ENCODE data around the gene REXO1.
A peak's percentile ranks its signal among the peaks of the same experiment; 100 is the strongest.

REXO1 gene

DNA sequence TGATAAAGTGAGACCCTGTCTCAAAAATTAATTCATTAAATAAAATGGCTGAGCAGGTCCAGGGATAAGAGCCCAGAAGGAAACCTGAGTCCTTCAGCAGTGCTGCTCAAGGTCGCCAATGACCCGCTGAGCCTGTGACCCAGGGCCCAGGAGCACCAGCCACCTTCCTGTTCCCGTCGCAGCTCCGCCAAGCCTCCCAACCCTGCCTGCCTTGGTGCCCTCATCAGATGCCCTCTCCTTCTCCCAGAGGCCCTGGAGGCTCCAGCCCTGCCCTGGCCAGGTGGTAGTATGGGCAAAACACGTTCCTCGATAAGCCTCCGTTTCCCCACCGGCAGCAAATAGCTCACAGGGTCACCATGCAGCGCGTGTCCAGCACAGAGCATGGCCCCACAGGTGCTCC, 2.6 kb downstream of the REXO1 start:
- in situ Hi-C loops (cut with HindIII; ENCODE audit: low pct_unique_long_range_greater_than_20kb, low sequenced_read_pairs) = no loop called here
- DNase-seq (ENCODE audit: low read depth in 1 of 2, low spot score in 1 of 2) = no peak

DNA sequence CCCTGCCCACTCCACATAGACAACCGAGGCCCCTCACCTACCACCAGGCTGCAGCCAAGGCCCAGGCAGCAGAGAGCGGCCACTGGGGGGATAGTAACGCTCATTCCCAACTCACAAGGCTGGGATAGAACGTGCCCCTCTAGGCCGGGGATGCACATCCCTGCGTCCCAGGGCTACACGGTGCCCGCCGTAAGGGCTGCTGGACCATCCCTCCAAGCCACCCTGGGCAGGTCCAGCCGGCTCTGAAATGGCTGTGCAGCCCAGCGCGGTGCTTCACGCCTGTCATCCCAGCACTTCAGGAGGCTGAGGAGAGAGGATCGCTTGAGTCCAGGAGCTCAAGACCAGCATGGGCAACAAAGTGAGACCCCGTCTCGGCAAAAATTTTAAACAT, 3.2 kb downstream of the REXO1 start:
- DNase-seq (ENCODE audit: low read depth in 1 of 2, low spot score in 1 of 2) = no peak
- no peak for TF ChIP-seq JUND (IDR thresholded peaks at IDR 0.05; ENCODE audit: low read depth)
- in situ Hi-C loops (cut with HindIII; ENCODE audit: low pct_unique_long_range_greater_than_20kb, low sequenced_read_pairs) = no loop called here

More for the DNA sequence above, 2.6 kb downstream of the REXO1 start:
- no peak for TF ChIP-seq JUND (IDR thresholded peaks at IDR 0.05; ENCODE audit: low read depth)

DNA sequence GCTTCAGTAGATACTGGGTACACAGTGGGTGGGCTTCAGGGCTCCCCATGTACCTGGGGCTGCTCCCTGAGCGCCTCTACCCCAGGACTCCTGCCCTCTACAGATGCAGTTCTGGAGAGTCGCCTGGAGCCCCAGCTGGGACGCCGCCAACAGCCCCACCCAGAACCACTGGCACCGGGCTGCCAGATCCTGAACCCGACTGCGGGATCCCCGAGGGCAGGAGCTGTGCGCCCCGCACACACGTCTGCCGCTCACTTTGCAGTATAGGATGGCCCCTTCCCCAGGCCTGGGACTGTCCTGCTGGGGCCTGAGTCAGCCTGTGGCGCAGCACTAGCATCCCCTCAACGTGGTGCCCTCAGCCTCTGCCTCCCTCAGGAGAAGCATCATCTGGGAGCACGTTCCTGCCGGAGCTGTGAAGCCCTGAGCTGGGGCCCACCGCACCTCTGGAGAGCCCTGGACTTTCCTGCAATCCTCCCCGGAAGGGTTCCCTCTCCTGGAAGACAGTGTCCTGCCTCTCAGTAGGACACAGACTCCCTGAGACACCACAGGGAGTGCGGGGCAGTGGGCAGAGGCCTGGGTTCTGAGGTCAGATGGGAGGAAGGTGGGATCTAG, 3.7 kb downstream of the REXO1 start:
- in situ Hi-C loops (cut with HindIII; ENCODE audit: low pct_unique_long_range_greater_than_20kb, low sequenced_read_pairs) = no loop called here
- TF ChIP-seq JUND (IDR thresholded peaks at IDR 0.05; ENCODE audit: low read depth) = no peak
- no peak for DNase-seq (ENCODE audit: low read depth in 1 of 2, low spot score in 1 of 2)

DNA sequence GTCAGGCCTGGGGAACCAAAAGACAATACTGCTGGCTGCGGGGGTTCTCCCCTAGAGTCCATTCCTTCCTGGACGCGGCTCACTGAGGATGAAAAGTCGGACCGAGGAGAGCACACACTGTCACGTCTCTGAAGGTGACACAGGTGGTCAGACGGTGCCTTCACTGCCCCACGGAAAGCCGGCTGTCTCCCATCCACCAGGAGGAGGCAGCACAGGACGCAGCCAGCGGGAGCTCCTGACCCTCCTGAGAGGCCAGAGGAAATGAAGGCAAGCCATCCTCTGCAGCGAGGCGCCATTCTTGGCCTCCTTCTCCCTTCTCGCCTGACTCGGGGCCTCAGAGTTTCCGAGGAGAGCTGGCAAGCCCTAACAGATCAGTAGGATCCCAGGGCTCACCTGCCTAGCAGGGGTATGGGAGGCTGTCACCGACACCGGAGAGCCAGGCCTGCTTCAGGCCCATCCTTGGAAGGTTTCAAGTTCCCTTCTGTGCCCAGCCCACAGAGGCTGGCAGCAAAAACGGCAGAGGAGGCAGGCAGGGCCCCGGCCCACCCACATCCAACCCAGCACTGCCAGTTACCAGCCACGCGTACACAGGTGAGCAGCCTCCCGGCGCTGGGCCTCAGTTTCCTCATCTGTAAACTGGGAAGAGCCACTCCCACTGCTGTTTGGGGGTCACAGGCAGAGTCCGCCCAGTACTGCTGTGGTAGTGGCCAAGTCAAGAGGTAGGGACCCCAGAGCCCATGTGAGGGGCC, 4.5 kb downstream of the REXO1 start:
- TF ChIP-seq JUND (IDR thresholded peaks at IDR 0.05; ENCODE audit: low read depth) = no peak
- in situ Hi-C loops (cut with HindIII; ENCODE audit: low pct_unique_long_range_greater_than_20kb, low sequenced_read_pairs) = no loop called here
- DNase-seq (ENCODE audit: low read depth in 1 of 2, low spot score in 1 of 2) = no peak

DNA sequence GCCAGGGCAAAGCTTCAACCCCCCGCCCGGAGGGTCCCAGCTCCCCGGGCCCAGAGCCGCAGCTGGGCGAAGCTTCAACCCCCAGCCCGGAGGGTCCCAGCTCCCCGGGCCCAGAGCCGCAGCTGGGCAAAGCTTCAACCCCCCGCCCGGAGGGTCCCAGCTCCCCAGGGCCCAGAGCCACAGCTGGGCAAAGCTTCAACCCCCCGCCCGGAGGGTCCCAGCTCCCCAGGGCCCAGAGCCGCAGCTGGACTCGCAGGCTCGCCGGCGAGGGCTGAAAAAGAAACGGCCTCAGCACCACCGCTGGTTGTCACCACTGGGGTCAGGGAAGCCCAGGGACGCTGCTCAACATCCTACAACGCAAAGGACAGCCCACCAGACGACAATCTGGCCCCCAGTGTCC, 5.2 kb downstream of the REXO1 start:
- in situ Hi-C loops (cut with HindIII; ENCODE audit: low pct_unique_long_range_greater_than_20kb, low sequenced_read_pairs) = no loop called here
- DNase-seq (ENCODE audit: low read depth in 1 of 2, low spot score in 1 of 2) = no peak
- no peak for TF ChIP-seq JUND (IDR thresholded peaks at IDR 0.05; ENCODE audit: low read depth)

DNA sequence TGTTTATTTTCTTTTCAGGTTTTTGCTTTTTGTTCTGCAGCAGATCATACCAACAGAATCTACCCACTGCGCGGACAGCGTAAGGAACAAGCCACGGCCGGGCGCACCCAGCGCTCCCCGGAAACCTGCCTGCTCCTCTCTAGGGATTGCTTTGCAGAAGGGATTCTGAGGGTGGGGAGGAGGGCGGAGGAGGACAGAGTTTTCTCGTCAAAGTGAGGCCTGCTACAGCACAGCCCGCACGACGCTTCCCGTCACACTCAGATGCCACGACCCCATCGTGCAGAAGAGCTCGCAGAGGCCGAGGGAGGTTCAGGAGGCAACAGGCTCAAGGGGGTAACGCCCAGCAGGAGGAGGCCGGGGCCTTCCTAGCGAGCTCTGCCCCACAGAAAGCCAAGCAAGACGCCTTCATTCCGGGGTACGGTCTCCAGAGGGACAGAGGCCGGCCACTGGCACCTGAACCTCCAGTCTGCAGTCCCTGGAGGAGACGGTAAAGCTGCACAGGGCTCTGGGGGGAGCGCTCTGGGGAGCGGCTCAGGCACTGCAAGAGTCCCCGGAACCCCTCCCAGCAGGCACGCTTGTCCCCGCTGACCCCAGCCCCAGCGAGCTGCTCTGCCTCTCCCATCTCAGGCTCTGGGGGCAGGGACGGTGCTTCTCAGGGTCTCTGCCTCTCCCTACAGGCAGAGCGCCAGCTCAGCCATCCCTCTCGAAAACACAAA, 6.9 kb downstream of the REXO1 start:
- DNase-seq (ENCODE audit: low read depth in 1 of 2, low spot score in 1 of 2) = no peak
- in situ Hi-C loops (cut with HindIII; ENCODE audit: low pct_unique_long_range_greater_than_20kb, low sequenced_read_pairs) = no loop called here
- no peak for TF ChIP-seq JUND (IDR thresholded peaks at IDR 0.05; ENCODE audit: low read depth)

DNA sequence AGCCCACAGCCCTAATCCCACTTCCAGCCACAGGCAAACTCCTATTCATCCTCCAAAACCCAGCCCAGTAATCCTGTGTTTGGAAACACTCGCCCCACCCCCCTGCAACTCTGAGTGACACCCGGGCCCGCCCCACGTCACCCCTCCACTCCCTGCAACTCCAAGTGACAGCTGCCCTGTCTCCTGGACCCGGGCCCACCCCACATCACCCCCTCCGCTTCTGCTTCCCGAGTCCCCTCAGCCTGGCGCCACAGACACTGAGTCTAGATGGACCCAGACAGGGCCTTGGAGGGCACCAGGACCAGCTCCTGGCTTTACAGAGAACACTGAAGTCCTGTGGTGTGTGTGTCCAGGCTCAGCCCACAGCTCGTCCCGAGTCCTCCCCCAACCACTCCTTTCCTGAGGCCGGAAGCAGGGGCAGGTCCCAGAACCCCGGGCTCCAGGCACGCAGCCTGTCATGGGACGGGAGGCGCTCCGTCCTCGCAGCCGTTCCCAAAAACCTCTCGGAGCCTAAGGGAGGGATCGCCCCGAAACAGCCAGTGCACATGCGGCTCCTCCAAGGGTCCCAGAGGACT, 7.7 kb downstream of the REXO1 start:
- in situ Hi-C loops (cut with HindIII; ENCODE audit: low pct_unique_long_range_greater_than_20kb, low sequenced_read_pairs) = no loop called here
- TF ChIP-seq JUND (IDR thresholded peaks at IDR 0.05; ENCODE audit: low read depth) = no peak
- DNase-seq (ENCODE audit: low read depth in 1 of 2, low spot score in 1 of 2) = no peak

DNA sequence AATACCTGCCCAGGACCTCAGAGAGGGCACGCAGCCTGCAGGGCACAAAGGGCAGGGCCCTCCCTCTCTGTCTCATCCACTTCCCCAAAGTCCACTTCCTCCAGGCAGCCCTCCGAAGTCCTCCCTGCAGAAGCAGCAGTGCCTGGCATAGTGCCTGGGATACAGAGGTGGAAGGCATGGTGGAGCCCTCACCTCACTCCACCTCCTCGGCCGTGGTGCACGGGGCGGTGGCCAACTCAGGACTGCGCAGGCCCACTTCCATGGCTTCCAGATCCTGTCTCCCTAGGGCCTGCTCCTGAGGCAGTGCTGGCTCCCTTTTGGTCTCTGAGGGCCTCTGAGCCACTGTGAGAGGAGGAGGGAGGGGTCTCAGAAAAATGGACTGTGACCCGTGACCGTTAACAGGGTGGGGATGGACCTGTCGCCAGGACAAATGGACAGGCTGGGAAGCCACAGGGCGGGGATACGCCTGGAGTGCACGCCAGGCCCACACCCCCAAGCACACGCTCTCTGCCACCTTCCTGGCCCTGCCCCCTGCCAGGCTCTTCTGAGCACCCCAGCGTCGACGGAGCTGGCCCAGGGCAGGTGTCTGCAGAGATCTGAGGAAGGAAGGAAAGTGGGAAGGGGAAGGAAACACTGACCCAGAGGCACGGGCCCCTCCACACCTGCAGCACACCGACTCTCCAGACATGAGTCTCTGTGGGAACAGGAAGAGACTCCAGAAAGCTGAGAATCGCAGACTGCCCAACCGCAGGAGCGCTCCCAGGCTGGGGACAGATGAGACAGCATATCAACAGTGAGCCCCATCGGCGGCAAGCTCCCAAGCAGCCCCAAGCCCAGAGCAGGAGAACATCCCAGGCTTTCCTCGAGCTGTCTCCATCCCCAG, 8.4 kb downstream of the REXO1 start:
- in situ Hi-C loops (cut with HindIII; ENCODE audit: low pct_unique_long_range_greater_than_20kb, low sequenced_read_pairs) = no loop called here
- no peak for TF ChIP-seq JUND (IDR thresholded peaks at IDR 0.05; ENCODE audit: low read depth)
- no peak for DNase-seq (ENCODE audit: low read depth in 1 of 2, low spot score in 1 of 2)

DNA sequence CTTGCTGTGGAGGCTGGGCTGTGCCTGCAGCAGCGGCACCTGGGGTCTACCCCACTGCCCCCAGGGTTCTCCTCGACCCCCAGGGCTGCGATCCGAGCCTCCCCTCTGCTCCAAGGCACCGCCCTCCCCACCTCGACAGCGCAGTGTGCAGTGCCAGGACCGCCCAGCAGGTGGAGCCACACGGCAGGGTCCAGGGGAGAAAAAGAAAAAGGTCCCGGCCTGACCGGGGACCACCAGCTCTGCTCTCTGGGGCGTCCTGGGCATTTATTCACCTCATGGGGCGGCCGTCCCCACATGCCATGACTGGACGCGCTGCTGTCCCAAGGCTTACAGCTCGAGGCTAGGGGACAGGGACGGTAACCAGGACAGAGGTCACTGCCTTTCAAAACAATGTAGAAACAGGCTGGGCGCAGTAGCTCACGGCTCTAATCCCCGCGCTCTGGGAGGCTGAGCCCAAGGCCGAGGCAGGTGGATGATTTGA, 10.6 kb downstream of the REXO1 start:
- in situ Hi-C loops (cut with HindIII; ENCODE audit: low pct_unique_long_range_greater_than_20kb, low sequenced_read_pairs) = no loop called here
- peak; percentile 38 to 56 for DNase-seq (ENCODE audit: low read depth in 1 of 2, low spot score in 1 of 2)
- TF ChIP-seq JUND (IDR thresholded peaks at IDR 0.05; ENCODE audit: low read depth) = no peak

DNA sequence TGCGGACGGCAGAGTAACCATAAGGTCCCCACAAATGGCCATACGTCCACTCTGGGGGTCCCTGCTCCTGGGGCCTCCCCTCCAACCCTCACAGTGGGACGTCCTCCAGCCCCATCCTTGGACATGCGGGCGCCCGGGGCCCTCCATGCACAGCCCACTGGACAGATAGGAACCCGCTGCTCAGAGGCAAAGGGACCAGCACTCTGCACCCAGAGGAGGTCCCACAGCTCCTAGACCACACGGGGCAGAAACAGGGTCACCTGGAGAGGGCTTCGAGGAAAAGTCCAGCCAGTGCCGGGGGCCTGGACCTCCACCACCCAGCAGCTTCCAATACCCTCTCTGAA, 11.1 kb downstream of the REXO1 start:
- no peak for DNase-seq (ENCODE audit: low read depth in 1 of 2, low spot score in 1 of 2)
- TF ChIP-seq JUND (IDR thresholded peaks at IDR 0.05; ENCODE audit: low read depth) = no peak
- in situ Hi-C loops (cut with HindIII; ENCODE audit: low pct_unique_long_range_greater_than_20kb, low sequenced_read_pairs) = no loop called here

DNA sequence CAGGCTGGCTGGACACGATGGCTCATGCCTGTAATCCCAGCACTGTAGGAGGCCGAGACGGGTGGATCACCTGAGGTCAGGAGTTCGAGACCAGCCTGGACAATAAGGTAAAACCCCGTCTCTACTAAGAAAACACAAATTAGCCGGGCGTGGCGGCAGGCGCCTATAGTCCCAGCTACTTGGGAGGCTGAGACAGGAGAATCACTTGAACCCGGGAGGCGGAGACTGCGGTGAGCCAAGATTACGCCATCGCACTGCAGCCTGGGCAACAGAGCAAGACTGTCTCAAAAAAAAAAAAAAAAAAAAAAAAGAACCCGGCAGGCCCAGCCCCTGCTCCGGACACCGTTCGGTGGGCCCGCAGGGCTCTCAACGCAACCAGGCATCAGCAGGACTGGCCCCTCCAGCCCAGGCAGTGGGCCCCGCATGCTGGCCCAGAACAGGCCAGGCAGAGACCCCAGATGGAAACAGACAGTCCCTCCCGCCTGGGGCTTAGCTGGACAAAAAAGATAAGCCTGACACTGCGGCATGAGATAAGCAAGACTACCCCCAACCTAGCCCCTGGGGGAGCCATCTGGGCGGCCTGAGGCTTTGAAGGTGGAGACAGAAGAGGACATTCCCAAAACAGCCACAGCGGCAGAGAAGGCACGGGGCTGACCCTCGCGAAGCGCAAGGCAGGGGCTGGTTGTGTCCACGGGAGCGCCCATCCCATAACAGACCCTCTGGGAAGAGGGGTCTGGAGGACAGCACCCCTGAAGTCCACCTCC, 11.6 kb downstream of the REXO1 start:
- TF ChIP-seq JUND (IDR thresholded peaks at IDR 0.05; ENCODE audit: low read depth) = no peak
- in situ Hi-C loops (cut with HindIII; ENCODE audit: low pct_unique_long_range_greater_than_20kb, low sequenced_read_pairs) = no loop called here
- DNase-seq (ENCODE audit: low read depth in 1 of 2, low spot score in 1 of 2) = no peak

All from T47D (cell line).